ENCODE measurements around the gene C3orf52.

The C3orf52 gene

GRCh38 chr3:112128843-112129727 is 42.9 kb downstream of the C3orf52 start:
- H3K4me3 ChIP-seq (ENCODE audit: low read length): no peak overlapping the region
- H3K4me1 ChIP-seq (ENCODE audit: low read length): peaks cover 72% of the 10 kb centered on the region
- H3K9ac ChIP-seq (ENCODE audit: low read length): peak overlapping the region; percentile 27; the same call in 1 of the 2 replicates
- DNase-seq: peak; percentile 82
- peak overlapping the region; percentile 81 for H3K27ac ChIP-seq (ENCODE audit: low read length)
- peak overlapping the region; percentile 88; the same call in 1 of the 2 replicates for H3K4me2 ChIP-seq (ENCODE audit: low read depth, low read length)
- H3K9me3 ChIP-seq (replicated peaks; ENCODE audit: insufficient read depth, low read length): no peaks in the 10 kb centered on the region
- H3K36me3 ChIP-seq (replicated peaks; ENCODE audit: insufficient read depth, low read length): no peaks in the 10 kb centered on the region
- H3K9me2 ChIP-seq (replicated peaks; ENCODE audit: insufficient read depth, low read length): no peaks in the 10 kb centered on the region
- no peaks in the 10 kb centered on the region for H3K27me3 ChIP-seq (replicated peaks; ENCODE audit: insufficient read depth, low read length)
- TF ChIP-seq EZH2 (optimal IDR thresholded peaks at IDR 0.05; ENCODE audit: low read depth, low read length) (no peak), EZH2phosphoT487 (IDR thresholded peaks at IDR 0.05; ENCODE audit: low read length) (no peak)
- TF ChIP-seq, protein P1, sequence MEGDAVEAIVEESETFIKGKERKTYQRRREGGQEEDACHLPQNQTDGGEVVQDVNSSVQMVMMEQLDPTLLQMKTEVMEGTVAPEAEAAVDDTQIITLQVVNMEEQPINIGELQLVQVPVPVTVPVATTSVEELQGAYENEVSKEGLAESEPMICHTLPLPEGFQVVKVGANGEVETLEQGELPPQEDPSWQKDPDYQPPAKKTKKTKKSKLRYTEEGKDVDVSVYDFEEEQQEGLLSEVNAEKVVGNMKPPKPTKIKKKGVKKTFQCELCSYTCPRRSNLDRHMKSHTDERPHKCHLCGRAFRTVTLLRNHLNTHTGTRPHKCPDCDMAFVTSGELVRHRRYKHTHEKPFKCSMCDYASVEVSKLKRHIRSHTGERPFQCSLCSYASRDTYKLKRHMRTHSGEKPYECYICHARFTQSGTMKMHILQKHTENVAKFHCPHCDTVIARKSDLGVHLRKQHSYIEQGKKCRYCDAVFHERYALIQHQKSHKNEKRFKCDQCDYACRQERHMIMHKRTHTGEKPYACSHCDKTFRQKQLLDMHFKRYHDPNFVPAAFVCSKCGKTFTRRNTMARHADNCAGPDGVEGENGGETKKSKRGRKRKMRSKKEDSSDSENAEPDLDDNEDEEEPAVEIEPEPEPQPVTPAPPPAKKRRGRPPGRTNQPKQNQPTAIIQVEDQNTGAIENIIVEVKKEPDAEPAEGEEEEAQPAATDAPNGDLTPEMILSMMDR (IDR thresholded peaks at IDR 0.05; ENCODE audit: low read length): no peak
- no peaks in the 10 kb centered on the region for H4K20me1 ChIP-seq (ENCODE audit: insufficient read depth, low read length)
- H3K79me2 ChIP-seq (ENCODE audit: low read length): peaks cover 53% of the 10 kb centered on the region
- H3F3A ChIP-seq (ENCODE audit: insufficient read depth, low read length): peaks cover 64% of the 10 kb centered on the region
- H2AFZ ChIP-seq (ENCODE audit: low read length): no peak overlapping the region

DNA sequence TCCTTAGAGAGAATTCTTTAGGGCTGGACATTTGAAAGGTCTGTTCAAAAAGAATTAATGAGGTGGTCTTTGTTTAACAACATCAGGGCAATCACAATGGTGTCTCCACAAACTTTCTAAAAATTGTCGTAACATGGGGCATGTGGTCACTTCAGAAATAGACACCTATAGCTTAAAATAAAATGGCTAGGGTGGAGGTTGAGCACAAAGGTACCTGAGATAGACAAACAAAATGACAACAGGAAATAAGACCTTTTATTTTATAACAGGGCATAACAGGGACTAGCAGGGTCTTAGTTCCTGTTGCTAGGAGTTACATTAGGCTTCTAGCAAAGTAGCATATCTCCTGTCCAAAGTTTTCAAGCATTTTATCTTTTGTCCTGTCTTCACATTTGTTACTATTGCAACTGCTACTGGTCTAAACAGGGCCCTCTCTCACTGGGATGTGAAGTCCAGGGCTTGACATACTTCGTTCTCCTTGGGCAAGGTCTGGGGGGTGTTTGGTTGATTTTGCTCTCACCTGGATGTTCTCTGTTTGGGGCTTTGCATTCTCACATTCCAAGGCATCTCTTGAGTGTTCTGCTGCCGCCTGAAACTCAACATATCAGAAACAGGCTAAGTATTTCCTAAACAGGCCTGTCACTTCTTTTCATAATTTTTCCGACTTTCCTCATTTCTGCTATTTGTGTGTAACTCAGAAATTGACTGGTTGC is 43.9 kb downstream of the C3orf52 start:
- Histone ChIP-seq H3K4me2 (ENCODE audit: low read depth, low read length) (peak overlapping the region; percentile 88), H2AFZ (ENCODE audit: low read length) (no peak overlapping the region), H3K36me3 (replicated peaks; ENCODE audit: insufficient read depth, low read length) (no peaks in the 10 kb centered on the region), H3K27me3 (replicated peaks; ENCODE audit: insufficient read depth, low read length) (no peaks in the 10 kb centered on the region), H3F3A (ENCODE audit: insufficient read depth, low read length) (peaks cover 72% of the 10 kb centered on the region), H3K9me3 (replicated peaks; ENCODE audit: insufficient read depth, low read length) (no peaks in the 10 kb centered on the region), H3K9me2 (replicated peaks; ENCODE audit: insufficient read depth, low read length) (no peaks in the 10 kb centered on the region), H3K79me2 (ENCODE audit: low read length) (peaks cover 53% of the 10 kb centered on the region), H3K9ac (ENCODE audit: low read length) (peak overlapping the region; percentile 4; the same call in 1 of the 2 replicates), H3K4me1 (ENCODE audit: low read length) (peaks cover 77% of the 10 kb centered on the region), H3K4me3 (ENCODE audit: low read length) (no peak overlapping the region), H4K20me1 (ENCODE audit: insufficient read depth, low read length) (no peaks in the 10 kb centered on the region), H3K27ac (ENCODE audit: low read length) (peak overlapping the region; percentile 81)
- no peak for DNase-seq
- TF ChIP-seq EZH2phosphoT487 (IDR thresholded peaks at IDR 0.05; ENCODE audit: low read length): no peak
- TF ChIP-seq EZH2 (optimal IDR thresholded peaks at IDR 0.05; ENCODE audit: low read depth, low read length): no peak
- TF ChIP-seq, protein P1 (IDR thresholded peaks at IDR 0.05; ENCODE audit: low read length): no peak

GRCh38 chr3:112130638-112130993 is 44.4 kb downstream of the C3orf52 start:
- Histone ChIP-seq H3K9me2 (replicated peaks; ENCODE audit: insufficient read depth, low read length) (no peaks in the 10 kb centered on the region), H3K9ac (ENCODE audit: low read length) (no peak overlapping the region), H3K36me3 (replicated peaks; ENCODE audit: insufficient read depth, low read length) (no peaks in the 10 kb centered on the region), H3K4me2 (ENCODE audit: low read depth, low read length) (peak overlapping the region; percentile 88; the same call in 1 of the 2 replicates), H3K4me1 (ENCODE audit: low read length) (peaks cover 78% of the 10 kb centered on the region), H3K27me3 (replicated peaks; ENCODE audit: insufficient read depth, low read length) (no peaks in the 10 kb centered on the region), H3K9me3 (replicated peaks; ENCODE audit: insufficient read depth, low read length) (no peaks in the 10 kb centered on the region), H3F3A (ENCODE audit: insufficient read depth, low read length) (peaks cover 74% of the 10 kb centered on the region), H3K27ac (ENCODE audit: low read length) (peak overlapping the region; percentile 81), H4K20me1 (ENCODE audit: insufficient read depth, low read length) (no peaks in the 10 kb centered on the region), H3K79me2 (ENCODE audit: low read length) (peaks cover 50% of the 10 kb centered on the region), H2AFZ (ENCODE audit: low read length) (no peak overlapping the region), H3K4me3 (ENCODE audit: low read length) (0 out of 2 replicates have a peak overlapping the region, but pooled peaks have one; percentile 14)
- TF ChIP-seq, protein P1 (IDR thresholded peaks at IDR 0.05; ENCODE audit: low read length): no peak
- TF ChIP-seq EZH2 (optimal IDR thresholded peaks at IDR 0.05; ENCODE audit: low read depth, low read length) (no peak), EZH2phosphoT487 (IDR thresholded peaks at IDR 0.05; ENCODE audit: low read length) (no peak)
- DNase-seq: no peak

Data from MM.1S (cell line).